ENCODE data around the gene TEX44.

Gene TEX44

GRCh38 chr2:231613663-231614558 is 21.2 kb downstream of the TEX44 start:
- ChIA-PET CTCF (interaction anchor here (0.6 to 4.0 kb wide), 6 partner anchors 9 to 111 kb away, joined by 3 to 37 read pairs (median 5); no protein-coding TSS in a partner anchor), POLR2A (interaction anchor here (0.9 to 4.0 kb wide), 19 partner anchors 9 to 150 kb away, joined by 3 to 44 read pairs (median 8); partner anchors contain the start of genes NCL and PTMA)
- TF ChIP-seq FOXK2 (IDR thresholded peaks at IDR 0.05): no peak
- no peak for TF ChIP-seq ELF4 (IDR thresholded peaks at IDR 0.05)
- no peak for TF ChIP-seq ARNT (IDR thresholded peaks at IDR 0.05)
- no peak for TF ChIP-seq HDGF (IDR thresholded peaks at IDR 0.05; ENCODE audit: borderline replicate concordance)
- TF ChIP-seq FOXM1 (IDR thresholded peaks at IDR 0.05; ENCODE audit: borderline replicate concordance): peak; percentile 67; the same call in 1 of the 2 replicates
- no peak for TF ChIP-seq TARDBP (IDR thresholded peaks at IDR 0.05)
- TF ChIP-seq FOXA1 (IDR thresholded peaks at IDR 0.05): no peak
- peak; percentile 93 for TF ChIP-seq L3MBTL2 (conservative IDR thresholded peaks at IDR 0.05)
- no peak for TF ChIP-seq ZNF384 (IDR thresholded peaks at IDR 0.05)
- DNase-seq (ENCODE audit: extremely low spot score): peak; percentile 80

GRCh38 chr2:231614559-231615057 is 21.9 kb downstream of the TEX44 start:
- CTCF ChIA-PET: interaction anchor here (3.2 to 4.0 kb wide), 2 partner anchors 59 to 100 kb away, joined by 23 to 37 read pairs; no protein-coding TSS in a partner anchor
- POLR2A ChIA-PET: interaction anchor here (1.3 to 4.0 kb wide), 12 partner anchors 10 to 150 kb away, joined by 4 to 44 read pairs (median 9); partner anchors contain the start of genes NCL and PTMA
- DNase-seq (ENCODE audit: extremely low spot score): no peak
- TF ChIP-seq L3MBTL2 (conservative IDR thresholded peaks at IDR 0.05): peak; percentile 32
- TF ChIP-seq TARDBP (IDR thresholded peaks at IDR 0.05): no peak

GRCh38 chr2:231615058-231615671 is 22.5 kb downstream of the TEX44 start:
- CTCF ChIA-PET: no interaction called here
- POLR2A ChIA-PET: interaction anchor here (1.8 to 4.0 kb wide), 5 partner anchors 12 to 92 kb away, joined by 6 to 44 read pairs (median 16); partner anchors contain the start of gene PTMA
- DNase-seq (ENCODE audit: extremely low spot score): no peak
- TF ChIP-seq ZNF384 (IDR thresholded peaks at IDR 0.05) (no peak), LEF1 (IDR thresholded peaks at IDR 0.05; ENCODE audit: borderline replicate concordance) (no peak), BHLHE40 (IDR thresholded peaks at IDR 0.05; ENCODE audit: borderline replicate concordance) (no peak), FOXK2 (IDR thresholded peaks at IDR 0.05) (no peak), SUZ12 (IDR thresholded peaks at IDR 0.05) (no peak), ARNT (IDR thresholded peaks at IDR 0.05) (no peak), NFRKB (IDR thresholded peaks at IDR 0.05) (no peak), CTBP1 (IDR thresholded peaks at IDR 0.05; ENCODE audit: borderline replicate concordance) (no peak), HDGF (IDR thresholded peaks at IDR 0.05; ENCODE audit: borderline replicate concordance) (no peak), TARDBP (IDR thresholded peaks at IDR 0.05) (no peak), PKNOX1 (IDR thresholded peaks at IDR 0.05) (no peak), FOXM1 (IDR thresholded peaks at IDR 0.05; ENCODE audit: borderline replicate concordance) (no peak), ELF4 (IDR thresholded peaks at IDR 0.05) (no peak), L3MBTL2 (conservative IDR thresholded peaks at IDR 0.05) (no peak), FOXA1 (IDR thresholded peaks at IDR 0.05) (no peak), SP1 (IDR thresholded peaks at IDR 0.05) (no peak)

- CTCF ChIA-PET: interaction anchor here (0.8 to 1.1 kb wide), 3 partner anchors 9 to 97 kb away, joined by 3 to 4 read pairs (median 3); no protein-coding TSS in a partner anchor
- POLR2A ChIA-PET: interaction anchor here (0.8 kb wide), 1 partner anchor 26 kb away, joined by 3 read pairs; no protein-coding TSS in a partner anchor
- DNase-seq (ENCODE audit: extremely low spot score): no peak
- TF ChIP-seq CTBP1 (IDR thresholded peaks at IDR 0.05; ENCODE audit: borderline replicate concordance): no peak
- no peak for TF ChIP-seq NFRKB (IDR thresholded peaks at IDR 0.05)
- TF ChIP-seq ELF4 (IDR thresholded peaks at IDR 0.05): no peak
- no peak for TF ChIP-seq HDGF (IDR thresholded peaks at IDR 0.05; ENCODE audit: borderline replicate concordance)
- TF ChIP-seq L3MBTL2 (conservative IDR thresholded peaks at IDR 0.05): no peak
- TF ChIP-seq SP1 (IDR thresholded peaks at IDR 0.05): no peak
- no peak for TF ChIP-seq FOXM1 (IDR thresholded peaks at IDR 0.05; ENCODE audit: borderline replicate concordance)
- no peak for TF ChIP-seq BHLHE40 (IDR thresholded peaks at IDR 0.05; ENCODE audit: borderline replicate concordance)
- no peak for TF ChIP-seq PKNOX1 (IDR thresholded peaks at IDR 0.05)
- no peak for TF ChIP-seq FOXK2 (IDR thresholded peaks at IDR 0.05)
Measured at GRCh38 chr2:231616296-231616695, 23.6 kb downstream of the TEX44 start.

GRCh38 chr2:231617059-231617926 is 24.6 kb downstream of the TEX44 start:
- POLR2A ChIA-PET: interaction anchor here (0.8 to 1.5 kb wide), 2 partner anchors 56 to 91 kb away, joined by 3 to 5 read pairs; partner anchors contain the start of gene PTMA
- DNase-seq (ENCODE audit: extremely low spot score): no peak
- CTCF ChIA-PET: interaction anchor here (0.7 to 1.1 kb wide), 6 partner anchors 8 to 97 kb away, joined by 3 to 4 read pairs (median 4); no protein-coding TSS in a partner anchor
- TF ChIP-seq TARDBP (IDR thresholded peaks at IDR 0.05) (no peak), FOXK2 (IDR thresholded peaks at IDR 0.05) (no peak), CTBP1 (IDR thresholded peaks at IDR 0.05; ENCODE audit: borderline replicate concordance) (no peak), SUZ12 (IDR thresholded peaks at IDR 0.05) (no peak), NFRKB (IDR thresholded peaks at IDR 0.05) (no peak), ZNF384 (IDR thresholded peaks at IDR 0.05) (no peak), BHLHE40 (IDR thresholded peaks at IDR 0.05; ENCODE audit: borderline replicate concordance) (no peak), ARNT (IDR thresholded peaks at IDR 0.05) (no peak), HDGF (IDR thresholded peaks at IDR 0.05; ENCODE audit: borderline replicate concordance) (no peak), FOXM1 (IDR thresholded peaks at IDR 0.05; ENCODE audit: borderline replicate concordance) (no peak), FOXA1 (IDR thresholded peaks at IDR 0.05) (no peak), SP1 (IDR thresholded peaks at IDR 0.05) (no peak), ELF4 (IDR thresholded peaks at IDR 0.05) (no peak), L3MBTL2 (conservative IDR thresholded peaks at IDR 0.05) (no peak), LEF1 (IDR thresholded peaks at IDR 0.05; ENCODE audit: borderline replicate concordance) (no peak), PKNOX1 (IDR thresholded peaks at IDR 0.05) (no peak)
